NCI-H226 (cell line): Measurements from ENCODE around the gene LRRC63.
"Not testable (repeated sequence)": the region's sequence is repeated elsewhere in the genome, so short reads cannot be mapped to it uniquely, and the experiment has no call there.

ENCODE experiments used
- DNase-seq: peaks from one replicate; pipeline ENCODE4 v3.0.0-alpha.2; 2015

The LRRC63 gene, protein sequence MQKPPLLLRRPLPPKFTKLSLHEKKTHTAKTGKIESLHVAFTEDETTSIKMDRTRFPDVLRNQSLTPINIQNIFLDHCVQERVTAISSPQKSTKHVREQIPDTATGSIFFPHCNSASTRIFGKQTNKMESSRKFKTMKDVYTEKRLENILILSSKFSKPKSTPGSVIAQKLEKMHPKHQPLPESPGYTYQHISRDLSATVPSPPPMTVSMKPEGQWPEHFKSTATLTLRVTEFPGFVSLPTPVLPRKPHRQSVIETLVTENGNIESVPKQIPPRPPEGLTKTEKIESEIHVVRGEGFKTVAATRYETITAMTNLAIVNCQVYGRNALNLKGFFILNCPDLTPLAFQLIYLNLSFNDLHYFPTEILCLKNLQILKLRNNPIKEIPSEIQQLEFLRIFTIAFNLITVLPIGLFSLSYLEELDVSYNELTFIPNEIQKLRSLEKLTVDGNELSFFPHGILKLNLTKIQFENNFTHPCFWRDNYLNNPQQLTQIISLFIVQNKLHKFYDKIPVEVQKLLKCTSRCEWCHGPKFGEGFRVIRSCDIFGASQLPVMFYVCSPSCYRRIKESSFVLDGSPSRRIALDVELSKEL

DNA sequence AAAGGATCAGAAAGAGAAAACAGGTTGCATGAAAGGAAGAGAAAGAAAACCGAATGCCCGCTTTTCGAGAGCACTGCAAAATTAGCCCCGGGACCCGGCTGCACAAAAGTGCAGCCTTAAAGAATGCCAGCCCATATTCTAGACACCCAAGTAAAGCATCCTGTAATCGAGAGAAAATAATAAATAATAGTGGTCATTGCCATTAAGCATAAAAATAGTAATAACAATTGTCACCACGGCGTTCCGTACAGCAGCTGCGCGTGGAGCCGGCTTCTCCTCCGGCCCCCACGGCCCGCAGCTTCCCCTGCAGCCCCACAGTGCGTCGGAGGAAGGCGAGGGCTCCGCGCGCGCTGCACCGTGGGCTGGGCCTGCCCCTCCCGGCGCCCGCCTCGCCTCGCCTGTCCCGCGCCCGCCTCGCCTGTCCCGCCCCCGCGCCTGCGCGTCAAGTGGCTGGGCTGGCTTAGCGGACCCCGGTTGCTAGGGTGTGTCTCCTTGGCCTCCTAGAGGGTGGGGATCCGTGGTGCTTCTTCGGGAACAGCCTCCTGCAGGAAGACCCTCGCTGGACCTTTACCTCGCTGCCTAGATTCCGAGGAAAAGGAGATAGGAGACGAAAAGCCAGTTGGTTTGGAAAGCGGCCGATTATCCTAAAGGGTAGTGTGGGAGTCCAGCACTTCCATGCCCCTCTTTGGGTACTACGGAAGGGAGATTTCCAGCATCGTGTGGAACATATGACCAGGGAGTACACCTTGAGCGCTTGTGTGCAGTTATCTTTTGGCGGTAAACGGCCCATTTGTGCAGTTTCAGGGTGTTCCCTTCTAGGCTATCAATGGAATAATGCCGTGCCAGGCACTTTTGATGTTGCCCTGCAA, at the start of gene LRRC63:
LRRC63 (plus strand) TSS at position 446 of the 869 bp plus-strand sequence. CDS start 1,107 bp downstream, outside the sequence.
- peak; percentile 18 for DNase-seq

DNA sequence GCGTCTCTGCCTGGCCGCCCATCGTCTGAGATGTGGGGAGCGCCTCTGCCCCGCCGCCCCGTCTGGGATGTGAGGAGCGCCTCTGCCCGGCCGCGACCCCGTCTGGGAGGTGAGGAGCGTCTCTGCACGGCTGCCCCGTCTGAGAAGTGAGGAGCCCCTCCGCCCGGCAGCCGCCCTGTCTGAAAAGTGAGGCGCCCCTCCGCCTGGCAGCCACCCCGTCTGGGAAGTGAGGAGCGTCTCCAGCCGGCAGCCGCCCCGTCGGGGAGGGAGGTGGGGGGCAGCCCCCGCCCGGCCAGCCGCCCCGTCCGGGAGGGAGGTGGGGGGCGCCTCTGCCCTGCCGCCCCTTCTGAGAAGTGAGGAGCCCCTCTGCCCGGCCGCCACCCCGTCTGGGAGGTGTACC, 49.0 kb upstream of the LRRC63 start:
- not testable (repeated sequence) for DNase-seq

DNA sequence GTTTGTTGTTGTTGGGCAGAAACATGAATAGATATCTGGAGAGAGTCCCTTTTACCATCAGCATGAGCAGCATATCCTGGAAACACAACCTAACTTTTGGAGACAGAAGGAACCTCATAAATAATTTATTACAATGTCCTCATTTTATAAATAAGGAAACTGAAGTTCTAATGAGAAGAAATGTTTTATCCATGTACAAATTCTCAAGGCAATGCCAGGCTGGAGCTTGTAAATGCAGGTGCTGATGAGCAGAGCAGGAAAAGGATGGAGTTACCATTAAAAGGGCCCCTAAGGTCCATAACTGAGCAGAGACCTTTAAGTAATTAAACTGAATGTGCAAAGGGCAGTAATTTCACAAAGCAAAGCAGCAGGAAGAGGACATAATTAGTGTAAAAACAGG, 47.1 kb upstream of the LRRC63 start:
- DNase-seq = no peak

DNA sequence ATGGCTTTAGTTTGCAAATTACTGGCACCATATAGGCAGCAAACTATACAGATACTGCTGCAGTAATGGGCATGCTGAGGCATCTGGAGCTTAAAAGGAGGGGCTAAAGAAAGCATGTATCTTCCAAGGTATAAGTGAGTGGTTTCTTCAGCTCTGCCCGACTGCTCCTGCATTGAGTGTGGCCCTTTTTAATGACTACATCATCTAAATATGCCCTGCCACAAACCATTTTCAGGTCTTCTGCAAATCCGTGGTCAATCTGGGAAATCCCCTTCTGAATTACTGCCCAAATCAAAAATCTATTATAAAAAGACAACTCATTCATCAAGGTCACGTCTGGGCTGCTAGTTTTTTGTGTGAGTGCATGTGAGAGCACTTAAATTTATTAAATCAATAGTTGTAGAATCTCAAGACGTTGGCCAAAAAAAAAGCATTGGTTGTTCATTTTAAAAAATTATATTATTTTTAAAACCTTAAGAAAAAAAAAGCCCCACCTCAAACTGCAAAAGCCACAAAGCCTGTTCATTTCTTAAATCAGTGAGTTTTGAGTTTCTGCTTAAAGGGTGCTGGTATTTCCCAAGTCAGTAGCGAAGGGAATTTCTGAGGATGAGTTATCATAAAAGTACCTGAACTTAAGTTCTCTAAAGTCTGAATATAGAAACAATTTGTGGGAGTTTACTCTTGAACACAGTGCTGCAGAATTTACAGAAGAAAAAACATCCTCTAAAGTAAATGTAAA, 46.1 kb upstream of the LRRC63 start:
- DNase-seq = peak; percentile 55

DNA sequence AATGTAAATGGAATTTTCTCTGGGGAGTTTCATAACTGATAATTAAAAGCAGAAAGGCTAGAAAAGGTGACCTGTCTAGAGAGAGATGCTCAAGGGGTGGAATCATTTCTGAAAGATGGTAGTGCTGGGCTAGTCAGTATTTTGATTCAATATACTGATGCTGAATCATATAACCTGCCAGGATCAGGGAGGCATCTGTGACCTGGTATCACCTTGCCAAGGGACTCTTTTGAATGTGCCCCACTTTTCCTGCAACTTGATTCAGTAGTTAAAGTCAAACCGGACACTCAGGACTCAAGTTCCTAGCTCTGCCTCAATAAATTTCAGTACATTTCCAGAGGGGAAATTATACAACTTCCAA, 45.5 kb upstream of the LRRC63 start:
- no peak for DNase-seq

DNA sequence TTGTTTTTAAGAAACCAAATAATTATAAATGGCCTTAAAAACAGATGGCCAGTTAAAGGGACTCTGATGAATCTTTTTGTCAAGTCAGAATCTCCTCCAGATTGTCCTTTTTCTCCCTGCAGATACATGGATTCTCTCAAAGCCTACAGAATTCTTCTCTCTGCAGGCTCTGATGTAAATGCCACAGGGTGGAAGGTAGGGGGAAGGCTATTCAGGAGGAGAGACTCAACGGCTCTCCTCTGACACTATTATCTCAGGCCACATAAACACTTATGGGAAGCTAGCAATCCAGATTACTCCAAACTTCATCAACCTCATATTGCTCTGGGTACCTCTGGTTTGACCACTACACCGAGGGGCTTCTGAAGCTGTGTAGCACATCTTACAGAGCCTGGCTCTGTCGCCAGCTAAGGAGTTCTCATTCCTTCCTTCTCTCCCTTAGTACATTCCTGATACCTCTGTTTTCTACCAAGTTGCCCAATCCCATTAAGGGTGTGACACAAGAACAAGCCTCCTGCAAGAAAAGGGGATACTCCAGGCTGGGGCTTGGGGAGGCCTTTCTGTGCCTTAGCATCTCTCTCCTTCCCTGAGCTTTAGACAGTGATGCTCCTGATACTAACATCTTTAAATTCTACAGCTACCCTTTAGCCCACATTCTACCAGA, 44.6 kb upstream of the LRRC63 start:
- no peak for DNase-seq

DNA sequence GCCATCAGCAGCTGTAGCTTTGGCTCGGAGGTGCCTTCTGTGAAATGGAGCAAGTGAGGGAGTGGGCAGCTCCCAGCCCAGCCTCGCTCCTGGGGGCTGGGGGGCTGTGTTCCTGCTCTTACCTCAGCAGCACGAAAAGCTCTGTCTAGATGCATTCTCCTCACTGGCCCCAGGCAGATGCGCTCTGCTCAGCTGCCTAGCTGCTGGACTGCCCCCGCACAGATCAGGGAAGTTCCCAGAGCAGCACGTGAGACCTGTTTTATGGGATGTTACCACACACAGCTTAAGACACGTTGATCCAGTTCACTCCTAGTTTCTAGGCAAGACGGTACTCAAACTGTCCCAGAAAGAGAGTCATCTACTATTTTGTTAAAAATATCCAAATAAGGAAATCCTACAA, 43.4 kb upstream of the LRRC63 start:
- no peak for DNase-seq

DNA sequence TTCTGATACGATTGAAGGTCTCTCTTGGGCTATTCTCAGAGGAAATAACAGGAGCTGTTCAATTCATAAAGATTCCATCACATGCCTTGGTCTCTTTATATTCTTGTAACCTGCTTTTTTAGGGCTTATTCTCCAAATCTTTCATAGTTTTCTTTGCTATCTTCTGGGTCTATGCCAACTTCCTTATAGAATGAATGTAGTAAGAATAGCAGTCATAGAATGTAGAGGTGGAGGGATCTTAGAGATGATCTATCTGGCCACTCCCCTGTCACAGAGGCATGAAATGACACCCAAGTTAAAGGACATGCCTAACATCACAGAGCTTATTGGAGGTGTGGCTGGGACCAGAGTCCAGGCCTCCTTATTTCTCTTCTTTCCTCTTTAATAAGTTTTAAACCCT, 42.9 kb upstream of the LRRC63 start:
- DNase-seq = no peak

DNA sequence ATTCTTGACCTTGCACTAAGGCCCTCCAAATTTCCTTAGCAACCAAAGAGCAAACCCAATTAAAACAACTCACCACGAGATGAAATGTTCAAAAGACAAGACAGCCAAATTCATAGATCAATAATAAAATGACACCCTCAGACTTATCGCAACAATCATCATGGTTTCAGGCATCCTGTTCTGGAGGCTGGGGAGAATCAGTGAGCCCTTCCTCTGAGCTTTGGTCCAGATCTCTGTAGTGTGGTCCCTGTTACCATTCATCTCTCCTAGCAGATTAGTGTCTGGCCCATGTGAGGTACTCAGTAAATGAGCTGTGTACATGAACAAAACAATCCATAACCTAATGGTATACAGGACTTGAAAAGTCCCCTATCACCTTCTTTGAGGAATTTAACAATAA, 42.0 kb upstream of the LRRC63 start:
- no peak for DNase-seq

DNA sequence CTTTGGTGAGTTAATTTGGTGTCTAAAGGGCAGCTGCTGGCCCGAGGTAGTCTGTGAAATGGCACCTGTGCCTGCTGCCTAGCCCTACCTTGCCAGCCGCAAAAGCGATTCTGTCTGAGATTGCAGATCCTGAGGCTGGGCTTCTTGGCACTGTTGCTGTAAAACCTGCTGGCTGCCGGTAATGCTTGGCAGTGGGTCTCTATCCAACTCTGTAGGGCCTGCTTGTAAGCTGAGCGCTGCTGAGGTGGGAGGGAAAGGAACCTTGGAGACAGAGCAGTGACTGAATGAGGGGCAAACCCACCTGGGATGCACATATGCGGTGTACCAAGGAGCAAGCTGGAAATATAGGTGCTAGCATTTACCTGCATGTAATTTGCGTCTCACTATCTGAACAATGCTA, 41.5 kb upstream of the LRRC63 start:
- DNase-seq = no peak

DNA sequence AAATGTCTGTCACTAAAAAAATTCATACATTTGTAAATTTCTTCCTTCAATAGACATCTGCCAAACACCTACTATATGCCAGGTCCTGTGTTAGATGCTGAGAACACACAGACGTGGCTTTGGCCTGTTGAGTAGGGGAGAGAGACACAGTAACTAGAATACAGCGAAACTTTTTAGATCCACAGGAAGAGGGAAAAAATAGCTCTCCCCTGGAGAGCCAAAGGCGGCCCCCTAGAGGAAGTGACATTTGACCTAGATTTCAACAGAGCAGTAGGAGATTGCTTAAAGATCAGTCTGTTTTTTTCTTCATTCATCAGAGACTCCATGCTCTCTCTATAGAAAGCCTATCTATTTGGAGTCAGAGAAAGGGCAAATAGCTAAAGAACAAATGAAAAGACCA, 41.0 kb upstream of the LRRC63 start:
- DNase-seq = no peak

DNA sequence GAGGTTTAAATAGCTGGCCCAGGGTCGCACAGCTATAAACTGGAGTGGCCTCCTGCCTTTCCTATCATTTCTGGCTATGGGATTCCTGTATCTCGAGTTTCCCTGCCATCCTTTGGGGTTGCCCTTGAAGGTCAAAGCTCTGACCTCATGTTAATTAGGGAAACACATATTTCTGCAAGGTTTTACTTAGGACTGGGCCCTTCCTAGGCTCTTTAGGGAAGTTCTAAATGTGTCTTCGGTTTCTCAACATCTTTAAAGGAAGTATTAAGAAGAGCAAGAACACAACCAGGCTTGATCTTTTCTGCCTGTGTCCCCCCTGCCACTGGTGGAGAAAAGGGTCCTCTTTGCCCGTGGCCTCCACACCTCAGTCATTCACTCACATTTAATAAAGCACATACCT, 40.5 kb upstream of the LRRC63 start:
- no peak for DNase-seq

DNA sequence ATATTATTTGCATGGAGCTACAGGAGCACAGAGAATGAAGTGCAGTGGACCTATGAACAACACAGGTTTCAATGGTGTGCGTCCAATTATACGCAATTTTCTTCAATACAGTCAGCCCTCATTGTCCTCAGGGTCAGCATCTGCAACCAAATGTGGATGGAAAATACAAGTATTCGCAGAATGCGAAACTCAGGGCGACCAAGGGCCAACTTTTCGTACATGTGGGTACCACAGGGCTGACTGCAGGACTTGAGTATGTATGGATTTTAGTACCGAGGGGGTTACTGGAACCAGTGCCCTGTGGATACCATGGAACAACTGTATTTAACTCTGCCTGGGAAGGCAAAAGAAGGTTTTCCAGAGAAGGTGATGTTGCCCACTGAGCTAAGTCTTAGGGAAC, 40.0 kb upstream of the LRRC63 start:
- DNase-seq = no peak

DNA sequence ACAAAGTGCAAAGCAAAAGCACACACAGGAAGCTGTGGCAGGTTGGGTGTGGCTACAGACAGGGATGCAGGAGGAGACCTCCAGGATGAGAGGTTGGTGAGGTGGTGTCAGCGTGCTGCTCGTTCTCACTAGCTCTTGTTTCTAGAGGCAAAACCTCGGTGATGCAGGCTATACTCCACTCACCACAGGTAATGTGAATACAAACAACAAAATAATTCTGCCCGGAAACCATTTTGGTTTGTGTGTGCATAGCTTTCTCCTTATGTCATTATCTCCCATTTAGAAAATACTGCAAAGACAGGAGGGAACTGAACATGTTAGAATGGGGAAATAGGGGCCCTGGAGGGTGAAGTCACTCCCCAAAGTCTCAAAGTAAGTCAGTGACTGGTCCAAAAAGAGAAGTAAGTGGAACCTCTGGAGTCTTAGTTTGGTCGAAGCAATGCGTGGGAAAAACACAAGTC, 39.2 kb upstream of the LRRC63 start:
- peak; percentile 8 for DNase-seq

DNA sequence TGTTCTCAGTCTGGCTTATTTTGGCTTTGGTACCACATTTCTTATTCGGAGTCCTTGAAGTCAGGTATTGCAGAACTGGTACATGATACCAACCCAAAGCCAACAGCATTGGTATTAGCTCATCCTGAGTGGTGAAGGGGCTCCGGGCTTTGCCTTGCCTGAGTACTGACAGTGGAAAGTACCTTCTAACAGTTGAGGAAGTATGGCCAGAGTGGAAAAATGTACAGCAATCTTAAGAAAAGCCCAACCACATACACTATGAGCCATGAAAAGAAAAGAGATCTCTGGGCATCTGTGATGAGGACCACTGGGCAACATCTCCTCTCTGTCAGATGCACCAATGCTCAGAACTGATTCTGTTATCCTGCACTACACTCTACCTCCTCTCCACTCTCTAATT, 38.1 kb upstream of the LRRC63 start:
- DNase-seq = no peak

DNA sequence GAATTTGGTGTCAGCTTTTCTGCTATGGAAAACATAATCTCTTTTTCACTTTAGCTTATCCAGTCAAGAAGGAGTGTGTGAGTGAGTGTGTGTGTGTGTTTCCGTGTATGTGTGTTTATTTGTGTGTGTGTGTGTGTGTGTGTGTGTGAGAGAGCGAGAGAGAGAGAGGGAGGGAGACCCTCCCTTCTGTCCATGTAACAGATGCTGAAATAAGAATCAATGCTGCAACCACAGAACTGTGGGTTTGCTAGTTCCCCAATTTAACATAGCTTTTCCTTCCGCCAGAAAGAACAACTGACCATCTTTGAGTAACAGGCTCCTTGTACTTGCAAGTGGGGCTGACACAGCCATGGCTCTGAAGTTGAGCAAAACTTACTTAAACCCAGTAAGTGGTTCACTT, 35.0 kb upstream of the LRRC63 start:
- no peak for DNase-seq

DNA sequence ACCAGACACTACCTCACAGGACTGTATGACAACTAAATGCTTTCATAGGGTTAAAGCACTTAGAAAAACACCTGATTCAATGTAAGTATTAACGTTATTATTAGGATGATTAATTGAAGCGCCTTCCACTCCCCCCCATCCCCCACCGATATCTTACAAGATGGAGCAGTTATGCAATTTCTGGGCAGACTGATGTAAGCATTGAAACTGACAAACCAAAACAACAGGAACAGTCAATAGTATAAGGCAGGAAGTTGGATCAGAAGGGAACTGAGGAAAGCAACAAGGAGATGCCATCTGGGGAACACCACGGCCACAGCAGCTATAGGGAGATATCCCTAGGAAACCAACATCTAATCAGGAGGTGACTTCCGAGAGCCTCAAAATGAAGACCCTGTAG, 33.6 kb upstream of the LRRC63 start:
- no peak for DNase-seq

DNA sequence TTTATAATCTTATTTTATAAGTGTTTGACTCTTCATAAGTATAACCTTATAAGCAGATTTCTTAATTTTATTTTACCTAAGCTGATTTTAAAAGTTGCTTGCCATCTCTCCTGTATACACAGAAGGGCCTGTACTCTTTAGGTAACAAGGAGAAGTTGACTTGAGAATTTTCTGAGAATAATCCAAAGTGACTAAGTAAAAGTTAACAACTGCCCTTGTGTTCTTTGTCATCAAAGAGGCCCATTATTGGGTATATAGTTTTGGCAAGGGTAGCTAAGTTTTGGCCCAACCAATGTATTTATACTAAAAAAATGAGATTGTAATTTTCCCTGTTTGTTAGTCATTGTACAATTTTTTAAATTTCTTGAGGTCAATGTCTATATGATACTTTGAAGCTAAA, 32.9 kb upstream of the LRRC63 start:
- DNase-seq = no peak

DNA sequence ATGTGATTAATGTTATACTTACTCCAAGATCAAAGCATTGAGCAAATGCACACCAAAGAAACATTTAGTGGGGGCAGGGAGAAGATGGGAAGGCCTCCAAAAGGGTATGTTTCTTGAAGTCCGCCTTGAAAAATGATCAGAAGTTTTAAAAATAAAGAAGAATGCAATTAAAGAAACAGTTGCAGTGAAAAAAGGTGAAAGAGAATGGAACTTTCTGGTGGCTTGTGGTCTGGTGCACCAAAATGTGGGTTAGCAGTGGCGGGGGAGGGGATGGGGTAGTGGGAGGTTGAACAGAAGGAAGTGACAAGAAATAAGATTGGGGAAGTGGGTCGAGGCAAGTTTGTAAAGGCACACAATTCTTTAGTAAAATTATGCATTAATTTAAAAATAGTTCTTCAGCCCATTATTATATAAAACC, 32.2 kb upstream of the LRRC63 start:
- DNase-seq = no peak

DNA sequence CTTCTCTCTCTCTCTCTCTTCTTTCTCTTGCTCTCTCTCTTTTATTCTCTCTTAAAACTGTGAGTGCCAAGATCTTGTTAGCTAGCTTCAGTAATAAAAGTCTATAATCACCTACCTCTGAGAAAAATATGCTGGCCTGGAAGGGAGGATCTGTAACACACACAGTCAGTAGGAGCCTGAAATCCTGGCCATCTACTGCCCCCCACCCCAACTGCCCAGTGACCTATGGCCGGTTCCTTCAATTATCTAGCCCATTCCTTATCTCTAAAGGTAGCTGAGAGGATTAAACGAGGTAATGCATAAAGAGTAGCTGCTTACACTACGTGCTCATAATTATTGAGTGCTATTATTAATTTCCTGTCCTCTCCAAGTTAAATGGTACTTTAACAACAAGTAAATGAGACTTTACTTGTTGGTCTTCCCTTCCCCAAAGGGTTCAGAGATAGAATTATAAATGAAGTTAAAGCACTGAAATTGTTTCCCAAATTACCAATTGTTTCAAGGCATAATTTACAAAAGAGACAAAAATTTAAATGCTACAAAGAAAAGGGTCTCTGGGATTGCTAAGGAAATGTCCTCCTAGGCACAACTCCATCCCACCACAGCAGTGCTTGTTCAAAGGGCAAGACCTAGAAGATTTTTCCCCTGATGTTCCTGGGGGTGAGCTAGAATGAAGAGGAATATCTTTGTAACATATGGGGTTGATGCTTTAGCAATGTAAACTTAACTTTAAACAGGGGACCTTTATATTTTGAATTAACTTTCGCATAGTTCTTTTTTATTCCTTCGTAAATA, 31.6 kb upstream of the LRRC63 start:
- no peak for DNase-seq

DNA sequence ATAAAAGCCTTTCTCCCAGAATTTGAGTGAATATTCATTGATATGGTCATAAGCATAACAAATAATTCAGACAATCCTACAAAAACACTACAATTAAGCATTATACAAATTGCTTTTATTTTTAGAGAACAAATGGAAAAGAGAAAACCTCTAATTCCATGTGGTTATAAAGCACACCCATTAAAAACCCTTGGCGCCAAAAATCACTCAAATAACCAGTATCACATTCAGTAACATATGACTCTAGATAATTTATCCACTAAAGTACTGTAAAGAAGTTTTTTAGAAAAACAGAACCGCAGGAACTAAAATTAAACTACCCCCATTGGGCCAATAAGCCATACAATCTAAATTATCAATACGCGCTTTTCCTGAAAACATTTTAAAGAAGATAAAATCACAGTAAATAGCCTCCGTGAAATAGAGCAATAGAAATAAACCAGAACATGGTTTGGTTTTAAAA, 30.3 kb upstream of the LRRC63 start:
- no peak for DNase-seq
